Measurements from ENCODE around the gene ASPSCR1.

DNA sequence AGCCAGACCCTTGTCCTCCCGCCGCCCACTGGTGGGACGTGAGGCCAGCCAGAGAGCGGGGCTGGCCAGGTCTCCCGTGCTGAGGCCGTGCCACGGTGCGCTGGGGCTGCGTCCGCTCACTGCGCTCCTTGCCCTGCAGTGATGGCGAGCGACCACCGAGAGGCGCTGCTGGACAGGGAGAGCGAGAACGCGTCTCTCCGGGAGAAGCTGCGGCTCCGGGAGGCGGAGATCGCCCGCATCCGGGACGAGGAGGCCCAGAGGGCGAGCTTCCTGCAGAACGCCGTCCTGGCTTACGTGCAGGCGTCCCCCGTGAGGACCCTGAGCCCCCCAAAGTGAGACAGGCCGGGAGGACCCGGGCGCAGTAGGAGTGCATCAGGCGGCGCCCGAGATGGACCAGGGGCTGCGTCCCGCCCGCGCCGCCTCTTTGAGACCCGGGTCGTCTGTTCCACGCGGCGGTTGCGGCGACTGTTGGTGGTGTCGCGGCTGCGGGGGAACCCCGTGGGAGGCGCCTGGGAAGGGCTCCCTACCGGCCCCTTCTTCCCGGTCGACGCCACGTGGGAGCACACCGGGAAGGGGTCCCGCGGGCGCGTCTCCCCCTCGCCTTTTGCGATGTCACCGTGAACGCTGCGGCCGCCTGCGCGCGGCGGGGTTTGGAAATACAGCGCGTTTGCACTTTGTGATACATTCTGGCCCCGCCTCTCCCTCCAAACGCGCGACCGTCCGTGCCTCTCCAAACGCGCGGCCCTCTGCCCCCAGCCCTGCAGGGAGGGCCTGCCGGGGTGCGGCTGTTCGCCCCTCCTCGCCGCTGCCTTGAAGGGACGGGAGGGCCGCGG is 53.3 kb downstream of the ASPSCR1 start:
- TF ChIP-seq, protein P1, sequence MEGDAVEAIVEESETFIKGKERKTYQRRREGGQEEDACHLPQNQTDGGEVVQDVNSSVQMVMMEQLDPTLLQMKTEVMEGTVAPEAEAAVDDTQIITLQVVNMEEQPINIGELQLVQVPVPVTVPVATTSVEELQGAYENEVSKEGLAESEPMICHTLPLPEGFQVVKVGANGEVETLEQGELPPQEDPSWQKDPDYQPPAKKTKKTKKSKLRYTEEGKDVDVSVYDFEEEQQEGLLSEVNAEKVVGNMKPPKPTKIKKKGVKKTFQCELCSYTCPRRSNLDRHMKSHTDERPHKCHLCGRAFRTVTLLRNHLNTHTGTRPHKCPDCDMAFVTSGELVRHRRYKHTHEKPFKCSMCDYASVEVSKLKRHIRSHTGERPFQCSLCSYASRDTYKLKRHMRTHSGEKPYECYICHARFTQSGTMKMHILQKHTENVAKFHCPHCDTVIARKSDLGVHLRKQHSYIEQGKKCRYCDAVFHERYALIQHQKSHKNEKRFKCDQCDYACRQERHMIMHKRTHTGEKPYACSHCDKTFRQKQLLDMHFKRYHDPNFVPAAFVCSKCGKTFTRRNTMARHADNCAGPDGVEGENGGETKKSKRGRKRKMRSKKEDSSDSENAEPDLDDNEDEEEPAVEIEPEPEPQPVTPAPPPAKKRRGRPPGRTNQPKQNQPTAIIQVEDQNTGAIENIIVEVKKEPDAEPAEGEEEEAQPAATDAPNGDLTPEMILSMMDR (IDR thresholded peaks at IDR 0.05 in 2 of 3, conservative IDR thresholded peaks at IDR 0.05 in 1 of 3; ENCODE audit: borderline replicate concordance in 1 of 3, insufficient read depth in 1 of 3, low read depth in 2 of 3, low read length in 2 of 3): peak; percentile 53 to 94 (median 76)
- TF ChIP-seq ZNF274 (IDR thresholded peaks at IDR 0.05; ENCODE audit: low read depth, low read length) (no peak), ELF1 (IDR thresholded peaks at IDR 0.05; ENCODE audit: borderline replicate concordance, low read depth) (no peak), EZH2phosphoT487 (IDR thresholded peaks at IDR 0.05; ENCODE audit: borderline replicate concordance) (no peak), TCF7L2 (IDR thresholded peaks at IDR 0.05; ENCODE audit: borderline replicate concordance, extremely low read depth, insufficient read depth, insufficient read length) (no peak), POLR2A (IDR thresholded peaks at IDR 0.05; ENCODE audit: borderline replicate concordance, extremely low read depth, insufficient read depth, insufficient read length) (no peak), YY1 (IDR thresholded peaks at IDR 0.05; ENCODE audit: extremely low read depth, insufficient replicate concordance, low read depth, low read length) (peak; percentile 64)

All from HCT116 (cell line).